Activated naive CD4-positive, alpha-beta T cell treated with anti-CD3 and anti-CD28 coated beads, Interleukin-2, amount 50 U/mL, for 24 hours (primary cell): ENCODE data around the gene CTSF.
"Not testable (repeated sequence)": the region's sequence is repeated elsewhere in the genome, so short reads cannot be mapped to it uniquely, and the experiment has no call there.

Experiments
- H3K27ac Mint-ChIP-seq: one replicate; pipeline ENCODE4 v1.8.0; 2021; ENCODE audit warnings: mild to moderate bottlenecking, mixed read lengths
- H3K27me3 Mint-ChIP-seq: one replicate; pipeline ENCODE4 v1.8.0; 2021; ENCODE audit warnings: mixed read lengths
- H3K36me3 Mint-ChIP-seq: one replicate; pipeline ENCODE4 v1.8.0; 2021; ENCODE audit warnings: mixed read lengths
- H3K4me1 Mint-ChIP-seq: one replicate; pipeline ENCODE4 v1.8.0; 2021; ENCODE audit warnings: mixed read lengths
- H3K4me3 Mint-ChIP-seq: one replicate; pipeline ENCODE4 v1.8.0; 2021; ENCODE audit warnings: mild to moderate bottlenecking, mixed read lengths
- H3K9me3 Mint-ChIP-seq: one replicate; pipeline ENCODE4 v1.8.0; 2021; ENCODE audit warnings: mixed read lengths

The CTSF gene

DNA sequence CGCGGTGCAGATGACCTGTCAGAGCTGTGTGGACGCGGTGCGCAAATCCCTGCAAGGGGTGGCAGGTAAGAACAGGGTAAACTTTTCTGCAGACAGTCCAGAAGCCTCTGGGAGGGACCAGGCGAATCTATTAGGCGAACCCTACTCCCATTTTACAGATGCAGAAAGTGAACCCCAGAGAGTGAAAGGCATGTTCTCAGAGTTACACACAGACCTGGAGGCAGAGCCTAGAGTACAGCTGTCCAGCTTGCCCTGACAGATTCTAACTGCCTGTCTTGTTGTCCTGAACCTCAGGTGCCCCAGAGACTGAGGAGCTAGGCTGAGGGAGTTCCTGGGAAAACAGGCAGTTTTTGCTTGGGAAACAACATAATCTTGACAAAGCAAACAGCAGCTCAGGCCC, 25.2 kb upstream of the CTSF start:
- no peaks in the 10 kb centered on the region for H3K36me3 Mint-ChIP-seq
- no peaks in the 10 kb centered on the region for H3K9me3 Mint-ChIP-seq
- H3K27ac Mint-ChIP-seq = no peak overlapping the region
- H3K4me3 Mint-ChIP-seq = peak overlapping the region; percentile 100
- H3K27me3 Mint-ChIP-seq = no peaks in the 10 kb centered on the region
- H3K4me1 Mint-ChIP-seq = peaks cover 38% of the 10 kb centered on the region

DNA sequence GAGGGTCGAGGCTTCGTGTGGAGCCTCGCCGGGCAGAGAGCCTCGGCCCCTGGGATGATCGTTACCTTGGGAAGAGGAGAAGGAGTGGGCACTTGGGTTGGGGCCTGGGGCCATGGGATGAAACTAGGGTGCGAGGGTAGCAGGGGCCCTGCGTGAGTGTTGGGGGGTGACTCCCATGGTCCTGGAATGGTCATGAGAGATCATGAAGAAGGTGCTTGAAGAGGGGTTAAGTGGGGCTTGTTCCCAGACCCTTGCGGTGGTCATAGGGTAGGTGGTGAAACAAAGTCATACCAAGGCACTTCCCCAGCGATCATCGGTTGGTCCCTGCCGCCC, 24.9 kb upstream of the CTSF start:
- peaks cover 38% of the 10 kb centered on the region for H3K4me1 Mint-ChIP-seq
- H3K36me3 Mint-ChIP-seq = no peaks in the 10 kb centered on the region
- peak overlapping the region; percentile 100 for H3K4me3 Mint-ChIP-seq
- H3K27ac Mint-ChIP-seq = peak overlapping the region; percentile 100
- H3K9me3 Mint-ChIP-seq = no peaks in the 10 kb centered on the region
- no peaks in the 10 kb centered on the region for H3K27me3 Mint-ChIP-seq

DNA sequence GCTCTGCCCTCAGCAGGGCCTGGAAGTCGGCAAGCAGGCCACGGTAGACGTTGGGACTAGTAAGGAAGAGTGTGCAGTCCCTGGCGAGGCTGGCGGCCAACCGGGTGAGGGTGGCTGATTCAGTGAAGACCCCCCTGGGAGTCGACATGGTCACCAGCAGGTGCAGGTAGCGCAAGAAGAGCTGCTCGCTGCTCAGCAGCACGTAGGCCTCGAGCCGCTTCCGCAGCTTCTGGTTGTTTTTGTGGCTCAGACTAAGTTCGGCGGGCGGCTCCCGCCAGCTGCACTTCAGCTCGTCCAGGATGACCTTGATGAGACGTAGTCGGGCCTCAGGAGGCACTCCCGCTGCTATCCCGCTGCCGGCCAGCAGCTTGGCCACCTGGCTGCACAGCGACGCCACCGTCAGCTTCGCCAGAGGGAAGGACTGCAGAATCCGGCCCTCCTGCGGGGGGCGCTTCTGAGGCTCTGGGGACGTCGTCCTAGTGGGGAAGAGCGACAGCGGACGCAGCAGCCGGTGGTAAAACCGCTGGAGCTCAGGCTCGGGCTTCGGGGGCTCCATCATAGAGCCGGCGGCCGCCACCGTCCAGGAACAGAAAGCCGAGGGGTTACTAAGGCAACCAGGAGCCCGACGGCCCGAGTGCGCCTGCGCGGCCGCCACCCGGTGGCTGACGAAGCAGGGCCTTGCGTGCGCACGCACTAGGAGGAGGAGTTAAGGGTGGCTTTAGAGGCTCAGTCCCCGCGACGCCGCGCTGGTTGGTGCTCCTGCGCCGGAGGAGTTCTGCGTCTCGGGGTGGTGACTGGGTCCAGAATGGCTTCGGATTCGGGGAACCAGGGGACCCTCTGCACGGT, 24.3 kb upstream of the CTSF start, which contains the start of the genes CCDC87 and CCS:
Gene CCDC87 (minus strand): TSS at position 607 of the 846 bp plus-strand sequence. CDS start 48 bp downstream, at position 559.
Gene CCS (plus strand): TSS at position 729 of the 846 bp plus-strand sequence. CDS start 77 bp downstream, at position 806.
- no peaks in the 10 kb centered on the region for H3K9me3 Mint-ChIP-seq
- peak within 1 kb of the TSS; percentile 100 for H3K27ac Mint-ChIP-seq
- no peaks in the 10 kb centered on the region for H3K36me3 Mint-ChIP-seq
- no peaks in the 10 kb centered on the region for H3K27me3 Mint-ChIP-seq
- H3K4me1 Mint-ChIP-seq = peaks cover 38% of the 10 kb centered on the region
- peak within 1 kb of the TSS; percentile 100 for H3K4me3 Mint-ChIP-seq

DNA sequence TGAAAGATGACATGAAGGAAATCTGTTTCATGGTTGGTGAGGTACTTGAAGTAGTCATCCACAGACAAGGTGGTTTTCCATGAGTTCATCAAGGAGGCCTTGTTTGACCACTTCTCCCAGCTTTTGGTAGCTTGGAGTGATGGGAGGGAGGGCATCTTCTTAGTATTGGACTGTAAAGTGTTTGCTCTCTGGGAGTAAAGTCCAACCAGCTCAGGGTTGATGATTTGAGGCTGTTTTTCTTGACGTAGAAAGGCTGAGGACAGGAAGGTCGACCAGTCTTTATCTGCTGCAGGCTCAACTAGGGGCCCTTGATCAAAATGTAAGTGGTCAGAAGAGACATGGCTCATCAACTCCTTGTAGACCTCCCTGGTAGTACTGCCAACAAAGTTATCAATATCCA, 22.8 kb upstream of the CTSF start:
- peaks cover 33% of the 10 kb centered on the region for H3K4me1 Mint-ChIP-seq
- H3K9me3 Mint-ChIP-seq = no peaks in the 10 kb centered on the region
- no peaks in the 10 kb centered on the region for H3K36me3 Mint-ChIP-seq
- H3K27ac Mint-ChIP-seq = no peak overlapping the region
- no peak overlapping the region for H3K4me3 Mint-ChIP-seq
- H3K27me3 Mint-ChIP-seq = no peaks in the 10 kb centered on the region

DNA sequence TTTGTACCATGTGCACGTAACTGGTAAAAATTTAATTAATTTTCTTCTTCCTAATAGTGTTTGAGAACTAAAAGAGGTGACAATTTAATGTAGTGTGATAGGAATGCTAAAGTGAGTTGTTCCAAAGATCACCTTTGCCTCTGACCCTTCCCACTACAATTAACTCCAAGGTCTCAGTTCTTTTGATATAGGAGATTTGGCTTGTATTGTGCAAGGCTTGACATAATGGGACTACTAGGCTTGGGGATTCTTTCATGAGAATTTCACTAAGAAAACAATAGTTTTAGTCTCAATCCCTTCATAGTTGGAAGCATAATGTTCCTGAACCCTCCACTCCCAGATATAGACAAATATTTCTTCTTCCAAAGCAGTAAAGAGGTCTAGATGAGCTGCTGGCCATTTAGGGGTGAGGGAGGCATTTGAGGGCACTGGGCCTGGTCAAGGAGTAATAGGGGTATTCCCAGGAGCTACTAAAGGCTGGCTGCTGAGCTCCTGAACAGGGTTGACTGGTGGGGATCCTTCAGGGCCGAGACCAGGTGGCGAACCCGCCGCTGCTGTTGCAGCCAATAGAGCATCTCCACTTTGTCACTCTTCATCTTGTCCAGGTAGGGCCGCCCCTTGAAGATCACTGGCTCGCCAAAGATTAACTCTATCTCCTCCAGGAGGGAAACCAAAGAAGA, 21.7 kb upstream of the CTSF start:
- Mint-ChIP-seq H3K9me3 (no peaks in the 10 kb centered on the region), H3K27me3 (no peaks in the 10 kb centered on the region), H3K27ac (no peak overlapping the region), H3K36me3 (no peaks in the 10 kb centered on the region), H3K4me1 (peaks cover 23% of the 10 kb centered on the region), H3K4me3 (no peak overlapping the region)

DNA sequence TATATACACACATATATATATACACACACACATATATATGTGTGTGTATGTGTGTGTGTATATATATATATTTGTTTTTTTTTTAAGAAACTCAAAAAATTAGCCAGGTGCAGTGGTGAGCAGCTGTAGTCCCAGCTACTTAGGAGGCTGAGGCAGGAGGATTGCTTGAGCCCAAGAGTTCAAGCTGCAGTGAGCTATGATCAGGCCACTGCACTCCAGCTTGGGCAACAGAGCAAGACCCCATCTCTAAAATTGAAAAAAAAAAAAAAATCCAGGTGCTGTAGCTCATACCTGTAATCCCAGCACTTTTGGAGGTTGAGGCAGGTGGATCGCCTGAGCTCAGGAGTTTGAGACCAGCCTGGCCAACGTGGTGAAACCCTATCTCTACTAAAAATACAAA, 20.9 kb upstream of the CTSF start:
- H3K36me3 Mint-ChIP-seq = not testable (repeated sequence)

DNA sequence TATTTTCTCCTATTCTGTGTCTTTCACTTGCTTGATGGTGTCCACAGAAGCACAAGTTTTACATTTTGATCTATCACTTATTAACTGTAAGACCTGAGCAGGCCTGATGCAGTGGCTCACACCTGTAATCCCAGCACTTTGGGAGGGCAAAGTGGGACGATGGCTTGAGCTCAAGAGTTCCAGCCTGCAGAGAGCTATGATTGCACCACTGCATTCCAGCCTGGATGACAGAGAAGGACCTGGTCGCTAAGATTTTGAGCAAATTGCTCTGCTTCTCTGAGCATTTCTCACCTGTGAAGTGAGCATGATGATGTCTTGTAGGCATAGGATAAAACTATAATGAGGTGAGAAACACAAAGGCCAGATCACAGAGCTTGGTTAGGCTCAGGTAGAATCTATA, 17.7 kb upstream of the CTSF start:
- Mint-ChIP-seq H3K27ac (no peak overlapping the region), H3K36me3 (peaks cover 1% of the 10 kb centered on the region), H3K4me1 (peaks cover under 1% of the 10 kb centered on the region), H3K27me3 (no peaks in the 10 kb centered on the region), H3K9me3 (no peaks in the 10 kb centered on the region), H3K4me3 (no peak overlapping the region)

More for the DNA sequence above, 20.9 kb upstream of the CTSF start:
- not testable (repeated sequence) for H3K27me3 Mint-ChIP-seq, H3K27ac Mint-ChIP-seq, H3K9me3 Mint-ChIP-seq, H3K4me3 Mint-ChIP-seq
- H3K4me1 Mint-ChIP-seq = peaks cover 15% of the 10 kb centered on the region

DNA sequence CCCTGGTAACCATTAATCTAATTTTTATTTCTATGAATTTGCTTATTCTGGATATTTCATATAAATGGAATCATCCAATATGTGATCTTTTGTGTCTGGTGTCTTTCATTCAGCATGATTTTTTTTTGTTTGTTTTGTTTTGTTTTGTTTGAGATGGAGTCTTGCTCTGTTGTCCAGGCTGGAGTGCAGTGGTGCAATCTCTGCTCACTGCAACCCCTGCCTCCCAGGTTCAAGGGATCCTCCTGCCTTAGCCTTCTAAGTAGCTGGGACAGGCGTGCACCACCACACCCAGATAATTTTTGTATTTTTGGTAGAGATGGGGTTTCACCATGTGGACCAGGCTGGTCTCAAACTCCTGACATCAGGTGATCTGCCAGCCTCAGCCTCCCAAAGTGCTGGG, 17.0 kb upstream of the CTSF start:
- H3K9me3 Mint-ChIP-seq = not testable (repeated sequence)
- H3K27ac Mint-ChIP-seq = peak overlapping the region; percentile 35

DNA sequence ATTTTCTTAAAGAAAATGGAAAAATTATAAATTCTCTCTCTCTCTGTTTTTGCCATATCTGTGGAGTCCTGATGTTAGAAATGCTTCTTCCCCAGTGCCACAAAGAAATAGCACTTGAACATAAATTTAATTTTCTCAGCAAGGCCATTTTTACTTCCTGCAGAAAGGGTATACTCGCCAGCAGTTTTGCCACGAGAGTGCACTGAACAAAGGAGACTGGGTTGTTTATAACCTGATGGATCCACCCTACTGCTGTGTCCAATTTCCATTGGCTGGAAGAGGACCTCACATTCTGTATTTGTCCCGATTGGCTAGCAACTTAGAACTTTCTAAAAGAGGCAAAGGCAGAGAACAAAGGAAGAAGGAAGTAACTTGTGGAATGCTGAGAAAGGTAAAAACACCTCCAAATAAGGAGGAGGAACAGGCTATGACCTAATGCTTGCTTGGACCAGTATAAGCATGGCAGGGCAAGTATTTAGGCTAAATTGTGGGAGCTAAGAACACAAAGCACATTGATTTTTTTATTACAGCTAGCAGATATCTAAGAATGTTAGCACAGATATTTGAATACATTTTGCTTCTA, 14.2 kb upstream of the CTSF start:
- not testable (repeated sequence) for H3K27ac Mint-ChIP-seq, H3K9me3 Mint-ChIP-seq, H3K36me3 Mint-ChIP-seq, H3K27me3 Mint-ChIP-seq, H3K4me3 Mint-ChIP-seq
- H3K4me1 Mint-ChIP-seq = peaks cover 22% of the 10 kb centered on the region

More for the DNA sequence above, 17.0 kb upstream of the CTSF start:
- not testable (repeated sequence) for H3K4me3 Mint-ChIP-seq, H3K4me1 Mint-ChIP-seq, H3K36me3 Mint-ChIP-seq, H3K27me3 Mint-ChIP-seq

DNA sequence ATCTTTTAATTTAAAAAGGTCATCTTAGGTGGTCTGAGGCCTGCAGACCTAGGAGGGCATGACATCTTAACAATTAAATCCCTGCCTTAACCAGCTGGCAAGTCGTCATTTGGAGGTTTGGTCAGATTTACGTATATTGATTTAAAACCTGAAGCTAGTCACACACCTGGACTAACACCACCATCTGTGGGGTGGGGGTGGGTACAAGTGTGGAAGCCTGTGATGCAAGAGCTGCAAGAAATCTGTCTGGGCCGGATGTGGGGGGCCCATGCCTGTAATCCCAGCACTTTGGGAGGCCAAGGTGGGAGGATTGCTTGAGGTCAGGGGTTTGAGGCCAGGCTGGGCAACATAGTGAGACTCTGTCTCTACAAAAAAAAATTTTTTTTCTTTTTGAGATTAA, 12.9 kb upstream of the CTSF start:
- Mint-ChIP-seq H3K4me3 (no peak overlapping the region), H3K9me3 (no peaks in the 10 kb centered on the region), H3K4me1 (peaks cover 22% of the 10 kb centered on the region), H3K27me3 (peaks cover 1% of the 10 kb centered on the region), H3K27ac (no peak overlapping the region), H3K36me3 (peaks cover 1% of the 10 kb centered on the region)

DNA sequence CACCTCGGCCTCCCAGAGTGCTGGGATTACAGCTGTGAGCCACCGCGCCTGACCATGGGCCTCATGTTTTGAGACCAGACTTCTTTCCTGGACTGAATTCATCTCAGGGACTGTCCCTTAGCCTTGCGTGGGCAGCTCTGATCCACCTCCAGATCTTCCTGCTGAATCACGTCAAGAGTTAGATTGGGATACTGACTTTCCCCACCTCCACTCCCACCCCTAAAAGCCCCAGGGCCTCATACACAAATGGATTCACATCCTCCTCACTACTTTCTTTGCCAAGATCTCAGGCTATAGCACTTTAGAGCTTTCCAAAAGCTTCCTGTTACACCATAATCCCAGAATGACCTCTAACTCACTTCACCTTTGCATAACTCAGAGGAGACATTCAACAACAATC, 12.4 kb upstream of the CTSF start:
- H3K9me3 Mint-ChIP-seq = no peaks in the 10 kb centered on the region
- peaks cover 22% of the 10 kb centered on the region for H3K4me1 Mint-ChIP-seq
- H3K27me3 Mint-ChIP-seq = peaks cover 1% of the 10 kb centered on the region
- H3K27ac Mint-ChIP-seq = no peak overlapping the region
- H3K36me3 Mint-ChIP-seq = peaks cover 1% of the 10 kb centered on the region
- no peak overlapping the region for H3K4me3 Mint-ChIP-seq

DNA sequence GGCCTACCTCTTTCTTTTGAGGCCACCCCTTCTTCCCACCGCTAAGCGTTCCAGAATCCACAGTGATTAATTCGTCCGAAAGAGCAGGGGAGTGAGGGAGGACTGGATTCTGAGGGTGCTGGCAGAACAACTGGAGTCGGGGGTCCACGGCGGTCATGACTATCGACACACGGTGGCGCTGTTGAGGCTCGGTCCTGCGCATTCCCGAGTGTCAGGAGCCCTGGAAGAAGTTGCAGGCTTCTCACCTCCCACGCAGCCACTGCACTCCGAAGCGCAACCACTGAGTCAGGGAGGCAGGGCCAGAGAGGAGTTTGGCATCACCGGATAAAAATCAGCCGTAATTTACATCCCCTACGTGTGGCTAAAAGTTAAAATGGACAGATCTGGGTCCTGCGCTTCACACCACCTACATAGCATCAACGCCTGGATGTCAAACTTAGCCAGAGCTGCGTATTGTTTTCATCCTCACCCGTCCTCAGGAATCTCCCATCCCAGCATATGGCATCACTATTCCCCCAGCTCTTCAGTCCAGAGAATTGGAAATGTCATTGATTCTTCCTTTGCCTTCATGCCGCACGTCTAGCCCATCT, 10.7 kb upstream of the CTSF start:
- H3K36me3 Mint-ChIP-seq = peaks cover 1% of the 10 kb centered on the region
- H3K27ac Mint-ChIP-seq = no peak overlapping the region
- no peaks in the 10 kb centered on the region for H3K9me3 Mint-ChIP-seq
- peaks cover 2% of the 10 kb centered on the region for H3K27me3 Mint-ChIP-seq
- H3K4me1 Mint-ChIP-seq = peaks cover 22% of the 10 kb centered on the region
- H3K4me3 Mint-ChIP-seq = peak overlapping the region; percentile 42

DNA sequence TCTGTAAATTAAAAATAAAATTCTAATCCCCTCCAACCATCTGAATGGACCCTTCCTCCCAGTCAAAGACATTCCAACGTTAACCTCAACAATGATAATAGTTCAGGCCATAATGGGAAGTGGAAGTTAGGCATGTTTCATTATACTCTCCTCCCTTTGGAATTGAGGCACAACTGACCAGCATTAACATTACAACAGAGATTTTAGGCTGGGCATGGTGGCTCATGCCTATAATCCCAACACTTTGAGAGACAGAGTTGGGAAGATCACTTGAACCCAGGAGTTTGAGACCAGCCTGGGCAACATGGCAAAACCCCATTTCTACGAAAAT, 2.4 kb upstream of the CTSF start:
- H3K27ac Mint-ChIP-seq = no peak overlapping the region
- no peak overlapping the region for H3K4me3 Mint-ChIP-seq
- H3K9me3 Mint-ChIP-seq = no peaks in the 10 kb centered on the region
- peaks cover 1% of the 10 kb centered on the region for H3K27me3 Mint-ChIP-seq
- peaks cover 14% of the 10 kb centered on the region for H3K4me1 Mint-ChIP-seq
- H3K36me3 Mint-ChIP-seq = peaks cover 1% of the 10 kb centered on the region

DNA sequence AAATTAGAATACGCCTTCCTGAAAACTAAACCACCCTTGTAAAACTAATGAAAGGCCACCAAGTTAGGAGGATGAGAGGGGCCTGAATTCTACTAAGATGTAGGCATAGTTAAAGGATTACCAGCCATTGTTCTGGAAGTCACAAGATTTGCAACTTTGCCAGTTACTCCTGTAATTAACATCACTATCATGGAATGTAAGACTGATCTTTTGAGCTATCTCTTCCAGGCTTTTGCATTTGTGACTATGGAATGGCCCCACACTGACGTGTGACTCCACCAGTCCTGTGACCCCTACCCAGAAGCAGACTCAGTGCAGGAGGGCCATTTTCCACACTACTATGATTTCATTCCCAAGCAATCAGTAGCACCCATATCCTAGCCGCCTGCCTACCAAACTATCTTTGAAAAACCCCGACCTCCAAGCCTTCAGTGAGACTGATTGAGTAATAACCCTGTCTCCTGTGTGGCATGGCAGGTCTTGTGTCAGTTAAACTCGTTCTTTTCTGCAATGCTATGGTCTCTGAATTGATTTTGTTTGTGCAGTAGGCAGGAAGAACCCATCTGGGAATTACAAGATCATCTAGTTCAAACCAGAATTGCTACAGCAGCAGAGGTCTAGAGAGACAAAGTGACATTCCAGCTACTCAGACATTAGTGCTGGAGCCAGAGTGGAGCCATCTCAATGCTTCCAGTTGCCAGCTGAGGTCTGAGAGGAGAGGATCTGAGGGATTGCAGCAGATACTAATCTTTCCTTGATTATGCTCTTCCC, 1.9 kb upstream of the CTSF start:
- H3K27ac Mint-ChIP-seq = no peak overlapping the region
- H3K27me3 Mint-ChIP-seq = no peaks in the 10 kb centered on the region
- no peak overlapping the region for H3K4me3 Mint-ChIP-seq
- peaks cover 1% of the 10 kb centered on the region for H3K36me3 Mint-ChIP-seq
- H3K4me1 Mint-ChIP-seq = peaks cover 14% of the 10 kb centered on the region
- no peaks in the 10 kb centered on the region for H3K9me3 Mint-ChIP-seq

DNA sequence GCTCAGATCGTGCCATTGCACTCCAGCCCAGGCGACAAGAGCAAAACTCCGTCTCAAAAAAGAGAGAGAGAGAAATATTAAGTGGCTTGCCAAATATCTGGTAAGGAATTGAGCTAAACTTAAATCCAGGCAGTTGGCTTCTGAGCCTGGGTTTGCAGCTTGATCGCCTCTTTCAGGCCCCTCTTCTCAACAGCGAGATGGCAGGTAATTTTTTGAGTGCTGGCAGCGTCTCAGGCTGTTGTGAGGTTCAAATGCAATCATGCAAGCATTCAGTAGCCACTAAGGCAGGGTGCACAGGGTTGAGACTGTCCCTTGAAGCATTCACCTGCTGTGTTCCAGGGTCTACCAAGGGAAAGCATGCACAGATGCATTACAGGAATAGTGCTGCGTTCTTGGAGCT, 670 bp upstream of the CTSF start:
- Mint-ChIP-seq H3K4me1 (peaks cover 14% of the 10 kb centered on the region), H3K4me3 (no peak overlapping the region), H3K27ac (no peak overlapping the region), H3K27me3 (no peaks in the 10 kb centered on the region), H3K36me3 (peaks cover 1% of the 10 kb centered on the region), H3K9me3 (no peaks in the 10 kb centered on the region)
